Transverse colon (tissue), 4 donors: ENCODE results near the gene CARMIL3. TPM values are rescaled to one million over a fixed set of nuclear protein-coding genes. Genes with fewer than 3 reads are reported as not detected.

Source experiments
- DNase-seq: peaks from one replicate; pipeline ENCODE4 v3.0.0-alpha.2; 2019
- H3K27ac ChIP-seq, 4 donors: fragments of 200-600 bp; sonication (generic); 2 replicates each; pipeline ENCODE4 v1.5.1; 2016 to 2018; ENCODE audit warnings: inconsistent platforms in 4 of 4
- H3K27me3 ChIP-seq: fragments of 200-600 bp; sonication (generic); 2 replicates; pipeline ENCODE4 v1.5.1; 2017; ENCODE audit warnings: inconsistent platforms
- H3K36me3 ChIP-seq, 4 donors: fragments of 200-600 bp; sonication (generic); 2 replicates each; pipeline ENCODE4 v1.5.1; 2017 to 2019; ENCODE audit warnings: inconsistent platforms in 4 of 4
- H3K4me1 ChIP-seq, 4 donors: fragments of 200-600 bp; sonication (generic); 2 replicates each; pipeline ENCODE4 v1.5.1; 2017 to 2020; ENCODE audit warnings: inconsistent platforms in 4 of 4
- H3K4me3 ChIP-seq, 4 donors: fragments of 200-600 bp; sonication (generic); 1 replicate in 1 of 4; 2 replicates in 3 of 4; pipeline versions ENCODE4 v1.5.1 to v1.6.1; 2017 to 2019; ENCODE audit warnings: inconsistent platforms in 4 of 4
- H3K9me3 ChIP-seq, 2 donors: fragments of 200-600 bp; sonication (generic); 2 replicates each; pipeline ENCODE4 v1.5.1; 2017 to 2019; ENCODE audit warnings: inconsistent platforms in 2 of 2
- CTCF ChIP-seq, 5 experiments: fragments of 200-600 bp in 3 of 5; fragments of 450-650 bp in 2 of 5; sonication (generic) in 3 of 5; IDR thresholded peaks; 1 replicate in 2 of 5; 2 replicates in 3 of 5; pipeline ENCODE4 v1.5.1; 2016 to 2017; ENCODE audit warnings: antibody characterized with exemption in 5 of 5, inconsistent platforms in 3 of 5, mild to moderate bottlenecking in 2 of 5, moderate library complexity in 1 of 5
- EP300 ChIP-seq: sonication (generic); formaldehyde crosslinking; IDR thresholded peaks from one replicate; pipeline ENCODE4 v1.6.1; 2017; ENCODE audit warnings: antibody characterized with exemption, low read depth
- POLR2A ChIP-seq: fragments of 450-650 bp; IDR thresholded peaks from one replicate; pipeline ENCODE4 v1.6.1; 2016; ENCODE audit warnings: antibody characterized with exemption, mild to moderate bottlenecking, moderate library complexity
- POLR2AphosphoS5 ChIP-seq, 3 donors: sonication (generic); formaldehyde crosslinking; IDR thresholded peaks; one replicate each; pipeline ENCODE4 v1.6.1; 2016; ENCODE audit warnings: antibody characterized with exemption in 3 of 3
- WGBS, 2 donors: methylation state at CpG; one replicate each; pipeline ENCODE4 v1.1.5; 2018; ENCODE audit warnings: low coverage in 1 of 2; 5-methylcytosine and 5-hydroxymethylcytosine counted together
- in situ Hi-C, 4 donors: fragments of 200-750 bp; cut with MboI; loops; one replicate each; pipeline versions ENCODE4 v1.15.0 to v1.15.1; 2017; ENCODE audit warnings: low sequenced_read_pairs in 3 of 4, low pct_ligation_motif_present in 1 of 4, low pct_unique_long_range_greater_than_20kb in 1 of 4
- intact Hi-C: fragments of 100-400 bp; cut with DNase I; formaldehyde crosslinking; loops from one replicate; pipeline ENCODE4 v1.15.1; 2023; ENCODE audit warnings: low total_unique reads
- total RNA-seq, 4 donors: library from RNA; depleted of rRNA; stranded (reverse); fragments of >200 nt; gene quantifications; one replicate each; pipeline ENCODE4 v1.1.0, GENCODE V29; 2016

Gene CARMIL3
- total RNA-seq, 4 donors from 2014 or later, result 0.20 to 4.1 (median 3.0) TPM

- Histone ChIP-seq H3K9me3 (no peaks in the 10 kb centered on the region), H3K4me3 (no peak overlapping the region), H3K27me3 (no peaks in the 10 kb centered on the region), H3K27ac (no peak overlapping the region), H3K36me3 (no peaks in the 10 kb centered on the region), H3K4me1 (peaks cover 7 to 16% (median 13%) of the 10 kb centered on the region in 4 donors)
- intact Hi-C loops, result no loop called here
- WGBS, 2 donors, result 40 to 84% methylated on average over 1 to 10 of the region's 10 CpGs
- in situ Hi-C loops, result no loop called here
- TF ChIP-seq POLR2AphosphoS5 (IDR thresholded peaks at IDR 0.05), result no peak
- DNase-seq, result no peak
These were observed 1.9 kb downstream of the CARMIL3 start for GRCh38 chr14:24053548-24054323.

GRCh38 chr14:24054324-24054641 lies 2.5 kb downstream of the CARMIL3 start:
- DNase-seq, result no peak
- H3K4me3 ChIP-seq, result no peak overlapping the region
- in situ Hi-C loops, result no loop called here
- no peak overlapping the region for H3K27ac ChIP-seq
- 85% methylated on average over 6 of the region's 6 CpGs; no CpG with 5 or more reads in 1 of the 2 donors for WGBS, 2 donors
- TF ChIP-seq CTCF (IDR thresholded peaks at IDR 0.05) (no peak), EP300 (no peak), POLR2AphosphoS5 (IDR thresholded peaks at IDR 0.05) (no peak), POLR2A (no peak)
- H3K9me3 ChIP-seq, result no peaks in the 10 kb centered on the region
- no peaks in the 10 kb centered on the region for H3K27me3 ChIP-seq
- intact Hi-C loops, result no loop called here
- no peaks in the 10 kb centered on the region for H3K36me3 ChIP-seq
- peaks cover 7 to 16% (median 13%) of the 10 kb centered on the region in 4 donors for H3K4me1 ChIP-seq

- Histone ChIP-seq H3K27me3 (no peaks in the 10 kb centered on the region), H3K4me3 (no peak overlapping the region), H3K36me3 (no peaks in the 10 kb centered on the region), H3K27ac (no peak overlapping the region), H3K4me1 (peaks cover 7 to 16% (median 13%) of the 10 kb centered on the region in 4 donors), H3K9me3 (no peaks in the 10 kb centered on the region)
- intact Hi-C loops, result no loop called here
- DNase-seq, result no peak
- 93% methylated on average over 9 of the region's 9 CpGs; no CpG with 5 or more reads in 1 of the 2 donors for WGBS, 2 donors
- TF ChIP-seq POLR2A (no peak), POLR2AphosphoS5 (IDR thresholded peaks at IDR 0.05) (no peak), CTCF (IDR thresholded peaks at IDR 0.05) (no peak), EP300 (no peak)
- in situ Hi-C loops, result loop anchor here in 1 of 4 donors (5.0 kb wide), 1 partner anchor 38 kb away; the partner anchor contains the start of gene PCK2
These were observed 2.8 kb downstream of the CARMIL3 start for GRCh38 chr14:24054646-24055045.

GRCh38 chr14:24055971-24056799 lies 4.4 kb downstream of the CARMIL3 start:
- no peaks in the 10 kb centered on the region for H3K27me3 ChIP-seq
- intact Hi-C loops, result no loop called here

More at GRCh38 chr14:24055971-24056799, 4.4 kb downstream of the CARMIL3 start:
- DNase-seq, result no peak
- in situ Hi-C loops, result loop anchor here in 1 of 4 donors (5.0 kb wide), 1 partner anchor 36 kb away; the partner anchor contains the start of gene PCK2
- H3K27ac ChIP-seq, result no peak overlapping the region
- no peaks in the 10 kb centered on the region for H3K36me3 ChIP-seq
- 81 to 100% methylated on average over 1 to 10 of the region's 10 CpGs for WGBS, 2 donors
- no peak overlapping the region for H3K4me3 ChIP-seq
- H3K4me1 ChIP-seq, result peaks cover 7 to 16% (median 14%) of the 10 kb centered on the region in 4 donors
- no peak for TF ChIP-seq CTCF (IDR thresholded peaks at IDR 0.05)
- no peak for TF ChIP-seq POLR2A
- no peaks in the 10 kb centered on the region for H3K9me3 ChIP-seq
